Activated CD4-positive, alpha-beta memory T cell treated with anti-CD3 and anti-CD28 coated beads, Interleukin-2, amount 10 ng/mL, durations not matched to agents 7 days and 5 days (primary cell): Measurements from ENCODE around the gene ERICH6B. TPM values are rescaled to one million over a fixed set of nuclear protein-coding genes. Genes with fewer than 3 reads are reported as not detected.

Source experiments
- CTCF ChIA-PET: fragments of 350-600 bp; sonication (Branson Sonifier 250); formaldehyde crosslinking; loops from one replicate; lab custom pipeline; 2021; ENCODE audit warnings: antibody characterized with exemption, inconsistent platforms; lab: Charles Lee
- POLR2A ChIA-PET: fragments of 350-600 bp; sonication (Branson Sonifier 250); formaldehyde crosslinking; loops from one replicate; lab custom pipeline; 2021; ENCODE audit warnings: antibody characterized with exemption; lab: Charles Lee
- DNase-seq: peaks from one replicate; pipeline ENCODE4 v3.0.0-alpha.2; 2020
- H3K27ac Mint-ChIP-seq: one replicate; pipeline ENCODE4 v1.8.0; 2021; ENCODE audit warnings: mild to moderate bottlenecking, mixed read lengths
- H3K27me3 Mint-ChIP-seq: one replicate; pipeline ENCODE4 v1.8.0; 2021; ENCODE audit warnings: mixed read lengths
- H3K36me3 Mint-ChIP-seq: one replicate; pipeline ENCODE4 v1.8.0; 2021; ENCODE audit warnings: low read depth, mixed read lengths
- H3K4me1 Mint-ChIP-seq: one replicate; pipeline ENCODE4 v1.8.0; 2021; ENCODE audit warnings: mixed read lengths
- H3K4me3 Mint-ChIP-seq: one replicate; pipeline ENCODE4 v1.8.0; 2021; ENCODE audit warnings: mild to moderate bottlenecking, mixed read lengths
- H3K9me3 Mint-ChIP-seq: one replicate; pipeline ENCODE4 v1.8.0; 2021; ENCODE audit warnings: mixed read lengths
- total RNA-seq, 2 experiments: library from RNA; stranded (reverse); gene quantifications; one replicate each; pipeline ENCODE4 v1.2.3, GENCODE V29; 2021

Gene ERICH6B
- total RNA-seq, 2 experiments from 2014 or later = not detected

- H3K4me1 Mint-ChIP-seq = peaks cover 11% of the 10 kb centered on the region
- peak overlapping the region; percentile 42 for H3K27ac Mint-ChIP-seq
- no peak for DNase-seq
- no peak overlapping the region for H3K4me3 Mint-ChIP-seq
- CTCF ChIA-PET = interaction anchor here (0.7 to 1.6 kb wide), 2 partner anchors 10 to 12 kb away, joined by 3 read pairs; no protein-coding TSS in a partner anchor
- H3K36me3 Mint-ChIP-seq = peaks cover 65% of the 10 kb centered on the region
- no peaks in the 10 kb centered on the region for H3K9me3 Mint-ChIP-seq
- POLR2A ChIA-PET = no interaction called here
- no peaks in the 10 kb centered on the region for H3K27me3 Mint-ChIP-seq
Measured at GRCh38 chr13:45500492-45501174, 114.9 kb downstream of the ERICH6B start.

DNA sequence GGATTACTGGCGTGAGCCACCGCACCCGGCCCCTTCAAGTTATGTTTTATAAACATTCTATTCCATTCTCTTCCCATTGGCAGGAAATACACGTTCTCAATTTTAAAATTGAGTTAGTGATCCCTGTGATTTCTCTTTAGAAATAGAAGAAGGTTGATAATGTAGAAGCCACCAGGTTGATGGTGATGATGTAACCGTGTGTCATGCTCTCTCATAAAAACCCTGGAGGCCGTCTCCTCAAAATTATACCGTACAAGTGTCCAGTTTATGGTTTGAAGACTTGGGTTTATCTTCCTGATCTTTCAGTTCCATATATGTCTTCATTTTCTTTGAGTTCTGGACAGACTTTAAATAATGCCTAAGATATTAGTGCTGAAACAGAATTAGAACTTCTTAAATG lies 118.6 kb downstream of the ERICH6B start:
- H3K27ac Mint-ChIP-seq = no peak overlapping the region
- DNase-seq = no peak
- ChIA-PET POLR2A (interaction anchor here (2.3 kb wide), 1 partner anchor 32 kb away, joined by 5 read pairs; the partner anchor contains the start of gene COG3), CTCF (no interaction called here)
- no peaks in the 10 kb centered on the region for H3K27me3 Mint-ChIP-seq
- peaks cover 49% of the 10 kb centered on the region for H3K36me3 Mint-ChIP-seq
- no peak overlapping the region for H3K4me3 Mint-ChIP-seq
- no peaks in the 10 kb centered on the region for H3K9me3 Mint-ChIP-seq
- peaks cover 11% of the 10 kb centered on the region for H3K4me1 Mint-ChIP-seq

DNA sequence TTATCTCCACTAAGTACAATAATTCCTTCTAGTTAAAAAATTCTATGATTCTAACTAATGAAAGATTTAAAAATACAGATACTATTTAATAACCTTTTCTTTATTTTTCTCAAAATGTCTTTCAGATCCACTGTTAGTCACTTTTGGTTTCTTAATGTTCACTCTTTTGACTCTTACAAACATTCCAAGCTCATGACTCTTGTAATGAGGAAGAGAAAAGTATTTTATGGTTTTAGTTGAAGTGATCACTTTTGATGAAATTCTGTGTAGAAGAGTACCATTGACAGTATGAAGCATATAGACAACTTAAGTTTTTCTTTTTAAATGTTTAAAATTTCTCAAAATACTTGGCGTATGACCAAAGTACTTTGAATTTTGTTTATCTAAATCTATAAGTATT lies 123.0 kb downstream of the ERICH6B start:
- POLR2A ChIA-PET = interaction anchor here (0.5 kb wide), 1 partner anchor 803 kb away, joined by 3 read pairs; no protein-coding TSS in a partner anchor
- peaks cover 41% of the 10 kb centered on the region for H3K36me3 Mint-ChIP-seq
- H3K27ac Mint-ChIP-seq = no peak overlapping the region
- peaks cover 2% of the 10 kb centered on the region for H3K4me1 Mint-ChIP-seq
- no peaks in the 10 kb centered on the region for H3K27me3 Mint-ChIP-seq
- no peak for DNase-seq
- CTCF ChIA-PET = interaction anchor here (1.6 kb wide), 1 partner anchor 122 kb away, joined by 5 read pairs; no protein-coding TSS in a partner anchor
- no peak overlapping the region for H3K4me3 Mint-ChIP-seq
- no peaks in the 10 kb centered on the region for H3K9me3 Mint-ChIP-seq

Other genes with a start within 250 kb of the ERICH6B start
- gene SLC25A30, start 197.4 kb downstream of the ERICH6B start, total RNA-seq = 10 to 100 TPM; 17.5 to 17.6 TPM
- 10 to 100 TPM; 24.6 to 26.5 TPM for gene COG3, start 150.8 kb downstream of the ERICH6B start, total RNA-seq
- not detected for gene CBY2, start 86.6 kb upstream of the ERICH6B start, total RNA-seq
- gene SIAH3, start 236.0 kb upstream of the ERICH6B start, total RNA-seq = under 1 TPM in 1 of 2 experiments, not detected in 1; 0.03 TPM